ENCODE results near the gene CISD3.
"Not testable (repeated sequence)": the region's sequence is repeated elsewhere in the genome, so short reads cannot be mapped to it uniquely, and the experiment has no call there.

CISD3 gene

DNA sequence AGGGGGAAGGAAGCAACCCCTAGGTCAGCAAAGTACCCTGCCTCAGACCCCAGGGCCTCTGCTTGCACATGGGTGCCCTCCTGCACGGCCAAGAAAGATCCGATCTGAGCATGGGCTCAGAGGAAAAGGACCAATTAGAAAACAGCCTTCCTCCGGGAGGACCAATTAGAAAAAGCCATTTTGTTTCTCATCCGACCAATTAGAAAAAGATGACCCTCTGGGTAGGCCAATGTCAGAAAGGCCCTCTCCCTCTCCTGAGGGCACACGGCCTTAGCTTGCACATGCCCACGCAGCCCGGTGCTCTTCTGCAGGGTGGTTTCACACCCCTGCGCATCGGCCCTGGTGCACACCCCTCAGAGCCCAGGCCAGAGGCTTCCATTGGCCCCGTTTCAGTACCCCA is 5.1 kb upstream of the CISD3 start:
- H3K4me3 ChIP-seq (ENCODE audit: low read length, poor library complexity, severe bottlenecking) = no peak overlapping the region
- no peaks in the 10 kb centered on the region for H3F3A ChIP-seq (ENCODE audit: low read depth)
- H3K9ac ChIP-seq (ENCODE audit: low read depth, low read length, poor library complexity, severe bottlenecking) = no peak overlapping the region
- TF ChIP-seq, protein P1, sequence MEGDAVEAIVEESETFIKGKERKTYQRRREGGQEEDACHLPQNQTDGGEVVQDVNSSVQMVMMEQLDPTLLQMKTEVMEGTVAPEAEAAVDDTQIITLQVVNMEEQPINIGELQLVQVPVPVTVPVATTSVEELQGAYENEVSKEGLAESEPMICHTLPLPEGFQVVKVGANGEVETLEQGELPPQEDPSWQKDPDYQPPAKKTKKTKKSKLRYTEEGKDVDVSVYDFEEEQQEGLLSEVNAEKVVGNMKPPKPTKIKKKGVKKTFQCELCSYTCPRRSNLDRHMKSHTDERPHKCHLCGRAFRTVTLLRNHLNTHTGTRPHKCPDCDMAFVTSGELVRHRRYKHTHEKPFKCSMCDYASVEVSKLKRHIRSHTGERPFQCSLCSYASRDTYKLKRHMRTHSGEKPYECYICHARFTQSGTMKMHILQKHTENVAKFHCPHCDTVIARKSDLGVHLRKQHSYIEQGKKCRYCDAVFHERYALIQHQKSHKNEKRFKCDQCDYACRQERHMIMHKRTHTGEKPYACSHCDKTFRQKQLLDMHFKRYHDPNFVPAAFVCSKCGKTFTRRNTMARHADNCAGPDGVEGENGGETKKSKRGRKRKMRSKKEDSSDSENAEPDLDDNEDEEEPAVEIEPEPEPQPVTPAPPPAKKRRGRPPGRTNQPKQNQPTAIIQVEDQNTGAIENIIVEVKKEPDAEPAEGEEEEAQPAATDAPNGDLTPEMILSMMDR (conservative IDR thresholded peaks at IDR 0.05; ENCODE audit: low read length) = no peak
- TF ChIP-seq EZH2phosphoT487 (IDR thresholded peaks at IDR 0.05; ENCODE audit: borderline replicate concordance) = no peak
- peaks cover 10% of the 10 kb centered on the region for H3K79me2 ChIP-seq (ENCODE audit: insufficient read depth, low read length)
- peaks cover 29% of the 10 kb centered on the region for H3K4me1 ChIP-seq (ENCODE audit: insufficient read depth, low read length, poor library complexity, severe bottlenecking)
- no peak overlapping the region for H2AFZ ChIP-seq (ENCODE audit: low read length)
- H3K27me3 ChIP-seq (ENCODE audit: insufficient read depth, low read length, poor library complexity, severe bottlenecking) = no peaks in the 10 kb centered on the region
- no peak overlapping the region for H3K4me2 ChIP-seq (ENCODE audit: low read depth, low read length, poor library complexity, severe bottlenecking)
- no peaks in the 10 kb centered on the region; the same call in 1 of the 2 replicates for H3K36me3 ChIP-seq (ENCODE audit: insufficient read depth, low read length)
- no peaks in the 10 kb centered on the region for H3K9me3 ChIP-seq (ENCODE audit: insufficient read depth, low read depth, low read length)
- no peaks in the 10 kb centered on the region for H3K9me2 ChIP-seq (replicated peaks; ENCODE audit: low read depth, low read length)
- peaks cover 5% of the 10 kb centered on the region for H4K20me1 ChIP-seq (ENCODE audit: insufficient read depth, low read length, poor library complexity, severe bottlenecking)

GRCh38 chr17:38726145-38726544 is 4.0 kb upstream of the CISD3 start:
- H3K9me3 ChIP-seq (ENCODE audit: insufficient read depth, low read depth, low read length); H3K4me3 ChIP-seq (ENCODE audit: low read length, poor library complexity, severe bottlenecking); H3K9ac ChIP-seq (ENCODE audit: low read depth, low read length, poor library complexity, severe bottlenecking); H4K20me1 ChIP-seq (ENCODE audit: insufficient read depth, low read length, poor library complexity, severe bottlenecking); H3K9me2 ChIP-seq (replicated peaks; ENCODE audit: low read depth, low read length); H3K36me3 ChIP-seq (ENCODE audit: insufficient read depth, low read length); H3K27me3 ChIP-seq (ENCODE audit: insufficient read depth, low read length, poor library complexity, severe bottlenecking); H3K4me2 ChIP-seq (ENCODE audit: low read depth, low read length, poor library complexity, severe bottlenecking); H2AFZ ChIP-seq (ENCODE audit: low read length); H3F3A ChIP-seq (ENCODE audit: low read depth): not testable (repeated sequence)
- Histone ChIP-seq H3K4me1 (ENCODE audit: insufficient read depth, low read length, poor library complexity, severe bottlenecking) (peaks cover 35% of the 10 kb centered on the region), H3K79me2 (ENCODE audit: insufficient read depth, low read length) (peaks cover 19% of the 10 kb centered on the region)

GRCh38 chr17:38727736-38728135 is 2.4 kb upstream of the CISD3 start:
- Histone ChIP-seq H3F3A (ENCODE audit: low read depth) (no peaks in the 10 kb centered on the region), H3K36me3 (ENCODE audit: insufficient read depth, low read length) (no peaks in the 10 kb centered on the region; the same call in 1 of the 2 replicates), H3K4me2 (ENCODE audit: low read depth, low read length, poor library complexity, severe bottlenecking) (peak overlapping the region; percentile 96), H3K4me3 (ENCODE audit: low read length, poor library complexity, severe bottlenecking) (peak overlapping the region; percentile 35), H3K9me2 (replicated peaks; ENCODE audit: low read depth, low read length) (no peaks in the 10 kb centered on the region), H3K9ac (ENCODE audit: low read depth, low read length, poor library complexity, severe bottlenecking) (peak overlapping the region; percentile 21), H2AFZ (ENCODE audit: low read length) (no peak overlapping the region), H3K4me1 (ENCODE audit: insufficient read depth, low read length, poor library complexity, severe bottlenecking) (peaks cover 43% of the 10 kb centered on the region), H3K27me3 (ENCODE audit: insufficient read depth, low read length, poor library complexity, severe bottlenecking) (no peaks in the 10 kb centered on the region), H3K9me3 (ENCODE audit: insufficient read depth, low read depth, low read length) (no peaks in the 10 kb centered on the region), H3K79me2 (ENCODE audit: insufficient read depth, low read length) (peaks cover 19% of the 10 kb centered on the region), H4K20me1 (ENCODE audit: insufficient read depth, low read length, poor library complexity, severe bottlenecking) (peaks cover 5% of the 10 kb centered on the region)
- TF ChIP-seq, protein P1 (conservative IDR thresholded peaks at IDR 0.05; ENCODE audit: low read length) = no peak
- TF ChIP-seq EZH2phosphoT487 (IDR thresholded peaks at IDR 0.05; ENCODE audit: borderline replicate concordance) = no peak

- Histone ChIP-seq H3F3A (ENCODE audit: low read depth) (no peaks in the 10 kb centered on the region), H4K20me1 (ENCODE audit: insufficient read depth, low read length, poor library complexity, severe bottlenecking) (peaks cover 5% of the 10 kb centered on the region), H3K79me2 (ENCODE audit: insufficient read depth, low read length) (peaks cover 19% of the 10 kb centered on the region), H3K9ac (ENCODE audit: low read depth, low read length, poor library complexity, severe bottlenecking) (peak overlapping the region; percentile 21), H3K4me3 (ENCODE audit: low read length, poor library complexity, severe bottlenecking) (peak overlapping the region; percentile 35), H3K4me1 (ENCODE audit: insufficient read depth, low read length, poor library complexity, severe bottlenecking) (peaks cover 43% of the 10 kb centered on the region), H2AFZ (ENCODE audit: low read length) (no peak overlapping the region), H3K36me3 (ENCODE audit: insufficient read depth, low read length) (no peaks in the 10 kb centered on the region; the same call in 1 of the 2 replicates), H3K9me3 (ENCODE audit: insufficient read depth, low read depth, low read length) (no peaks in the 10 kb centered on the region), H3K27me3 (ENCODE audit: insufficient read depth, low read length, poor library complexity, severe bottlenecking) (no peaks in the 10 kb centered on the region), H3K4me2 (ENCODE audit: low read depth, low read length, poor library complexity, severe bottlenecking) (peak overlapping the region; percentile 96), H3K9me2 (replicated peaks; ENCODE audit: low read depth, low read length) (no peaks in the 10 kb centered on the region)
- no peak for TF ChIP-seq EZH2phosphoT487 (IDR thresholded peaks at IDR 0.05; ENCODE audit: borderline replicate concordance)
- TF ChIP-seq, protein P1 (conservative IDR thresholded peaks at IDR 0.05; ENCODE audit: low read length) = no peak
Observed at GRCh38 chr17:38728290-38728831, 1.8 kb upstream of the CISD3 start.

Data from Loucy (cell line).